GM21381 (cell line): ENCODE measurements around the gene LIN37.
"Not testable (repeated sequence)": the region's sequence is repeated elsewhere in the genome, so short reads cannot be mapped to it uniquely, and the experiment has no call there.

ENCODE experiments used
- ATAC-seq: cut with Tn5 transposase; IDR thresholded peaks from one replicate; pipeline ENCODE4 v1.9.1; 2021; ENCODE audit warnings: mild to moderate bottlenecking, moderate library complexity; ENCODE audit not compliant: unreplicated experiment

The LIN37 gene

DNA sequence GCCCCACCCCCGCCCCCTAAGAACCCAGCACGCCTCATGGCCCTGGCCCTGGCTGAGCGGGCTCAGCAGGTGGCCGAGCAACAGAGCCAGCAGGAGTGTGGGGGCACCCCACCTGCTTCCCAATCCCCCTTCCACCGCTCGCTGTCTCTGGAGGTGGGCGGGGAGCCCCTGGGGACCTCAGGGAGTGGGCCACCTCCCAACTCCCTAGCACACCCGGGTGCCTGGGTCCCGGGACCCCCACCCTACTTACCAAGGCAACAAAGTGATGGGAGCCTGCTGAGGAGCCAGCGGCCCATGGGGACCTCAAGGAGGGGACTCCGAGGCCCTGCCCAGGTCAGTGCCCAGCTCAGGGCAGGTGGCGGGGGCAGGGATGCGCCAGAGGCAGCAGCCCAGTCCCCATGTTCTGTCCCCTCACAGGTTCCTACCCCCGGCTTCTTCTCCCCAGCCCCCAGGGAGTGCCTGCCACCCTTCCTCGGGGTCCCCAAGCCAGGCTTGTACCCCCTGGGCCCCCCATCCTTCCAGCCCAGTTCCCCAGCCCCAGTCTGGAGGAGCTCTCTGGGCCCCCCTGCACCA, 38.9 kb downstream of the LIN37 start:
- no peak for ATAC-seq

DNA sequence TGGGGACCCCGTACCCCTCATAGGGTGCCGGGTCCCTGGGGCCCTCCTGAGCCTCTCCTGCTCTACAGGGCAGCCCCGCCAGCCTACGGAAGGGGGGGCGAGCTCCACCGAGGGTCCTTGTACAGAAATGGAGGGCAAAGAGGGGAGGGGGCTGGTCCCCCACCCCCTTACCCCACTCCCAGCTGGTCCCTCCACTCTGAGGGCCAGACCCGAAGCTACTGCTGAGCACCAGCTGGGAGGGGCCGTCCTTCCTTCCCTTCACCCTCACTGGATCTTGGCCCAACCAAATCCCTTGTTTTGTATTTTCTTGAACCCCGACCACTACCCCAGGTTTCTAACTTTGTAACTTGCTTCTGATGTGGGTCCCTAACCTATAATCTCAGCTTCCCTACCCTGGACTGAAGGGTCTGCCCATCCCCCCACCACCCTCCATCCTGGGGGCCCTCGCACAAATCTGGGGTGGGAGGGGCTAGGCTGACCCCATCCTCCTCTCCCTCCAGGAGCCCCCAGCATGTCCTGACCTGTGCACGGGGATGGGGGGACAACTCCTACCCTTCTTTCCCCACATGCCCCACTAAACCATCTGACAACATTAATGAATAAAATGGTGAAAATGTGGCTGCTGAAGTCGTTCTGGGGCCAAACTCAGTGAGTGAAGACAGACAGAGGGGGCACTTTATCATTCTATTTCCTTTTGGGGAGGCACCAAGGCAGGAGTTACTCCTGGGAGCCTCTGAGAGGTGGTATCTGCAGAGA, 40.0 kb downstream of the LIN37 start:
- ATAC-seq, result no peak

DNA sequence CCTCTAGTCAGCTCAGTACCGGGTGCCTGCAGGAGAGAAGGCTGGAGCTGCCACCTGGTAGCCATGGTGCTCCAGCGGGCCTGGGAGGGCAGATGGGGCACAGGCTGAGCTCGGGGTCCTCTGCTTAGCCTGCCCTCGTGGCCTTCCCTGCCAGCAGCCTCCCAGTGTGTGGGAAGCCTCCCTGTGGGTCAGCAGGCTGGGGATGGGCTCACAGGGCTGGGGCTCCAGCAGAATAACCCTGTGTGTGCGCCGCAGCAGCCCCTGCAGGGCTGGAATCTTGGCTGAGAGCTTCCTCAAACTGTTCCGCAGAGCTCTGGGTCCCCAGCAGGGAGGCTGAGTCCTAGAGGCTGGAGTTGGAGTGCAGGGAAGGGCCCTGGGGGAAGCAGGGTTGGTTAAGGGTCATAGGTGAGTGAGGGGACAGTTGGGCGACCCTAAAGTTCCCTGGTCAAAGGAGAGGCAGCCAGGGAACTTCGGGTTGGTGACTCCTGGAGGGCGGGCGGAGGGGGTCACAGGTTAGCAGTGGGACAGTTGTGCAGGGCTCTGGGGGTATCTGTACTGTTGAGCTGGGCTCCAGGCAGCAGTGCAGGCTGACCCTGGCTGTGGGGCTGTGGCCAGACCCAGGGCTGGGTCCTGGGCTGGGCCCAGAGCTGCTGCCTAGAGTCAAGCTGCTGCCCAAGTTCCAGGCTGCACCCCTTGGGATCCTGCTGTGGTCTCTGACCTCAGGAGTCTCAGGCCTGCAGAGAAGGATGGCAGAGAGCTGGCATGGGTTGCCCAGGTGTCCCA, 41.0 kb downstream of the LIN37 start:
- no peak for ATAC-seq

DNA sequence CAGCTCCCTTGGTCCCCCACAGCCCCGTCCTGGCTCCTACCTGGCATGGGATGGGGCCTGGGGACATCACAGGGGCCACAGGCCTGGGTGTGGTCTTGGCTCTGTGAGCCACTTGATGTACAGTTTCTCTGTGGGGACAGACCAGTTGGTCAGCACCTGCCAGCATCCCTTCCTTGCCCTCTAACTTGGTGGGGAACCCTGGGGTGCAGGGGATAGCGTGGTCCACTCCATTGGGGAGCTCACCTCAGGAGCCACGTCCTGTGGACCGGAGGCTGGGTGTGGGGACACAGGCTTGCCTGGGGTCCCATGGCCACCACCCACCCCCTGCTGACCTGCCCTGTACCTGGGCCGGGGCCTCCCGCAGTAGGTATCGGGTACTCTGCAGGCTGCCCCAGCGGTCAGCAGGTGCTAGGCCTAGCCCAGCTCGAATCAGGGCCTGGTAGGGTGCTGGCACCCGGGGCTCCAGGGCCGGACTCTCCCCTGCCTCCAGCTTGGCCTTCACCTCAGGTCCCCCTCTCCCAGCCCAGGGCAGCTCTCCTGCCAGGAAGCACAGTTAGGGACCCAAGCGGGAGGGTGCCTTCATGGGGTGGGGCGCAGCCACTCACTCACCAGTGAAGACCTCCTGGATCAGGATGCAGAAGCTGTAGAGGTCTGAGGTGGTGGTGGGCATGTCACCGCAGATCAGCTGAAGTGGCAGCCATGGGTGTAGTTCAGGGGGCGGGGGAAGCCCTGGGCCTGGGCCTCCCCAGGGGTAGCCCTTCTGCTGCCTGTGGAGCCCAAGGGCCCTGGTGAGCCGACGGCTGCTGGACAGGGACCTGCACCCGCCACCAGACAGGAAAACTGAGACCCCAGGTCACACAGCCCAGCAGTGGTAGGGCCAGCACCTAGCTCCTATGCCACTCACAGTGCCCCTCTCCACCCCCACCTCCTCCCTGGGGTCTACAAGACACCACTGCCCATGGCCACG, 41.9 kb downstream of the LIN37 start:
- ATAC-seq, result no peak

DNA sequence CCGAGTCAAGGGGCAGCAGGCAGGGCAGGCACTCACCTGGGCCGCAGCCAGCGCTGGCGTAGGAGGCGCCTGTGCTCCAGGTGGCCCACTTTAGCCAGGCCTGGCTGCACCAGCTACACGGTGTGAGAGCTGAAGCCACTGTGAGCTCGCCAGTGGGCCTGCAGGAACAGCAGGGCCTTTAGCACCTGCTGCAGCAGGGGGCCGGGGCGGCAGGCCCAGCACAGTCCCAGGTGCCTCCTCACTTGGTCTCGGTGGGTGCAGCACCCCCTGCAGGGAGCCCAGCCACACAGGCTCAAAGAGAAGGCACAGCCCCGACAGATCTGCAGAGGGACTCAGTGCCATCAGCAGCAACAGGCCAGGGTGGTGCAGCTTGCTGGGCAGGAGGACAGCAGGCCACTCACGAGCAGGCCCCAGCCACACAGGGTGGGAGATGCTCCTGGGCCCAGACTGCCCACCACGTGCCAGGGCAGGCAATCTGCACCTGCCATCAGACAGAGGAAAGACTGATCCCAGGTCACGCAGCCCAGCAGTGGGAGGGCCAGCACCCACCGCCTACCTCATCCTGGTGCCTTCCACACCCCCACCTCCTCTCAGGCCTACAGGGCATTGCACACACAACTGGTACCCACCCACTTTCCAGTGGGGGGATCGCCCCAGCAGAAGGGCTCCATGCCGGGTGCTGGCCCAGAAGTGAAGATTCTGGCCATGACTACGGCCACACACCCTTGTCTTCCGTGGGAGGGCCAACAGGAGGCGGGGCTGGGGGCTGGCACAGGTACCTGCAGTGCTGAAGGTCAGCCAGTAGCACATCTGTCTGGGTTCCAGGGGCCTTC, 42.8 kb downstream of the LIN37 start:
- ATAC-seq, result no peak

DNA sequence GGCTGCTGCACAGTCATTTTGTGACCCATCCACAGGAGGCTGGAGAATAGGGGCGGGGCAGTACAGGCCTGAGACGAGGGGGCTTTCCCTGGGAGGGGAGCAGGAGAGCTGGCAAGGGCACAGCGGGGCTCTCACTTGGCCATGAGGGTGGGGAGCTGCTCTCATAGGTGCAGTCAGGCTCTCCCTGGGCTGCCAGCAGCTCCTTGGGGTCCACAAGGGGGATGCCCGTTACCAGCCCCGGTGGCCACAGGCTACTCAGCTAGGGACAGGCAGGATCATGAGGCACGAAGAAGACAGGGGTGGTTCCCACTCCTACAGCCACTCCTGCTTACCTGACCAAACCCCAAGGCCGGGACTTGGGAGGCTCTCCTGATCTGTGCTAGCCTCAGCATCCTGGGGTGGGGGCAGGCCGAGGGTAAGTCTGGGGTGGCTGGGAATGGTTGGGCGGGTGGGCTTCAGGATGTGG, 43.5 kb downstream of the LIN37 start:
- no peak for ATAC-seq

DNA sequence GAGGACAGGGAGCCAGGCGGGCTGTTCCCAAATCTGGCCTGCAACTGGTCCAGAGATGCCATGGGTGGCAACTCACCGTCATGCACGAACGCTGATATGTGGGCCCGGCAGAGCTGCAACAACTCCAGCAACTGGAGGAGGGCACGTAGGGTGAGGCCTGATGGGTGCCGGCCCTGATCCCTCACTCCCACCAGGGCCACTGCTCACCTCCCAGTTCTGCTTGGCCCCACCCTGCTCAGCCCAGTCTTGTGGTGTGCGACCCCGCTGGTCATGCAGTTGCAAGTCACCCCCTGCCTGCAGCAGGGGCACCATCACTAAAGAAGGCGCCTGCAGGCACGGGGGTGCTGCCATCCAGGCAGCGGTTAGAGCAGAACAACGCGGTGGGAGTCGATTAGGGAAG, 43.9 kb downstream of the LIN37 start:
- ATAC-seq, result no peak

DNA sequence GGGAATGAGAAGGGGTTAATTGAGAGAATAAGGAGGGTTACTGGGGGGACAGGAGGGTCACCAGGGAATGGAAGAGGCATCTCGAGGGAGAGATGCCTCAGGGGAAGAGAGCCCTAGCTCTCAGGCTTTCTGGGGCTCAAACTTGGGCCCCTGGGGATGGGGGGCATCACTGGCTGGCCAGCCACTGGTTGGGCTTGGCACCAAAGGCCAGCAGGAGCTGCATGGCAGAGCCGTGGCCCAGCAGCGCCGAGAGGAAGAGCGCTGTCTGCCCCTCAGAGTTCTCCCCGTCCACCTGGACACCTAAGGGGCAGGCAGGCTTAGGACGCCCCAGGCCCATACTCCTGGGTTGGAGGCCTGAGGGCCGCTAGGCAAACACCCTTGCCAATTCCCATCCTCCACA, 44.5 kb downstream of the LIN37 start:
- no peak for ATAC-seq

DNA sequence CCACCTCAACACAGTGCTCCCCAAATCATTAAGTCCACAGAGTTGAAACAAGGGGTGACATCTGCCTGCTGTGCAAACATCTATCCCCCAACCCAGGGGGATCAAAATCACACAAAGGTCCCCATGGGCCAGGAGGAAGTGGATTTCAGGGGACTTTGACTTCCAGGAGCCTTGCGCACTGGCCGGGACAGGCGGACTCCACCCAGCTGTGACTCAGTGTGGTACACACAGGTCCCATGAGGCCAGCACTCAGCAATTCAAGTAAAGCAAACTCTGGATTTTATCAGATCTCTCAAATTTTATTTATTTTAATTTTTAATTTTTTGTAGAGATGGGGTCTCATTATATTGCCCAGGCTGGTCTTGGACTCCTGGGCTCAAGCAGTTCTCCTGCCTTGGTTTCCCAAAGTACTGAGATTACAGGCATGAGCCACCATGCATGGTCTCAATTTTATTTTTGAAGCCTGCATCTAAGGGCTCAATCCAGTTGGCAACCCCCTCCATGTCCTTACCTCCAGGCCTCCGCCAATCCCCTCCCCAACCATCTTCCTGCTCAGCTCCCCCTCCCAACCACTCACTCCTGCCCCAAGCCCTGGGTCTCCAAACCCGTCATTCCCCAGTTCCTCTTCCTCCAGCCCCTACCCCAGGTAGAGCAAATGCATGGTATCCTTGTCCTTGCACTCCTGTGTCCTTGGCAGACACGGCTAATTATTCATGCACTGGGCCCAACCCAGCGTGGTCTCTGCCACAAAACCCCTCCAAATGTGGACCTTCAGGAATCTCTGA, 45.2 kb downstream of the LIN37 start:
- ATAC-seq, result no peak

DNA sequence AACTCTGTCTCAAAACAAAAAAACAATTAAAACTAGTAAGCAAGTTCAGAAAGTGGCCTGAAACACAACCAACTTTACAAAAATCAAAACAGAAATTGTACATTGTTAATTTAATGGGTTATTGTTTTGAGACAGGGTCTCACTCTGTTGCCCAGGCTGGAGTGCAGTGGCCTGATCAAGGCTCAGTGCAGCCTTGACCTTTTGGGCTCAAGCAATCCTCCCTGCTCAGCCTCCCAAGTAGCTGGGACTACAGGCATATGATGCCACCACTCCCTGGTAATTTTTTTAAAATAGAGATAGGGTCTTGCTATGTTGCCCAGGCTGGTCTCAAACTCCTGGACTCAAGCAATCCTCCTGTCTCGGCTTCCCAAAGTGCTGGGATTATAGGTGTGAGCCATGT, 47.2 kb downstream of the LIN37 start:
- not testable (repeated sequence) for ATAC-seq

DNA sequence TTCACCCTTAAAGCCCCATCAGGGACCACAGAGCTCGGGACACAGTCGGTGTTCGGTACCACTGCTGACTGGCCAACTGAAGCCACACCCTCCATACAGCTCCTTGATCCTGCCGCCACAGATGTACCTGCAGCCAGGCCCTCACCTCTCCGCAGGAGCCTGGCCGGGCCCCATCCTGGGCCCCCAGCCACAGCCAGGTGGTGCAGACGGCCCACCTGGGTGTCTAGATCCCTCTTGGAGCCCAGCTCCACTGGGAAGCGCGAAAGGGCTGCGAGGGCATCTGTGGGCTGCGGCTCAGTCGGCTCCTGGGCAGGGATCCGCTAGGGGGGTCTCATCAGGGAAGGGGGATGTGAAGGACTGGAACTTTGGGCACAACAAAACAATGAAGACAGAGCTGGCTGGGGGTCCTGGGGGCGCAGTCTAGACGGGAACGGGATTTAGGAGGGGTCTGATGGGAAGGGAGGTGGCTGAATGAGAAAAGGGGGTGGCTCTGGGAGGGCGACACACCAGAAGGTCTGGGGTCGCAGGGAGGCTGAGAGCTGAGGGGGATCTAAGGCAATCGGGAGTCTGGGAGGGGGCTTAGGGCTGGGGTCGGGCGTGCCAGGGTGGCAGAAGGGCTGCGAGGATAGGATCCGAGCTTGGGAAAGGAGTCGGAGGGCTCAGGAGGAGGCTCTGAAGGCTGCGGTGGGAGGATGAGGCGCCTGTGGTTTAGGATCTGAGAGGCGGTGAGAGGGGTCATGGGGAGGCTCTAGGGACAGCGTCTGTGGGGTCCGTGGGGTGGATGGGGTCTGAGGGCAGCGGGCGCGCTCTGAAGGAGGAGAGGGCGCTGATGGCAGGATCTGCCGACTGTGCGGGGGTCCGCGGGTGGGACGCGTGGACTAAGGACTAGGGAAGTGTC, 48.5 kb downstream of the LIN37 start:
- no peak for ATAC-seq

DNA sequence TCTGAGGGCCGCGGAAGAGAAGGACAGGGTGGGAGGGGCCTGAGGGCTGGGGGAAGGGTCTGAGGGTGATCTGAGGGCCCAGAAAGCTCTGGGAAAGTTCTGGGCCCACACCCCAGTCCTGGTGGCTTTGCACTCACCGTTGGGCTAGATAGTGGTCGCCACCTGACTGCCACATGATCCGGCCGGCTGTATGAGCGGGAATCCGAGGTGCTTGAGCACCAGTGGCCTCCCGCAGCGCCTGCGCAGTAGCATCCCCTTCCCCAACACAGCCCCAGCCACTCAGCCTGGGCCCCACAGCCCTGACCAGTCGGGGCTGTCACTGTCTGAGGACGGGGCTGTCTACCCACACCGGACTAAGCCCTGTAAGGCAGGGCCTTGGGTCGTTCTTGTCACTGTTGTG, 49.3 kb downstream of the LIN37 start:
- no peak for ATAC-seq

DNA sequence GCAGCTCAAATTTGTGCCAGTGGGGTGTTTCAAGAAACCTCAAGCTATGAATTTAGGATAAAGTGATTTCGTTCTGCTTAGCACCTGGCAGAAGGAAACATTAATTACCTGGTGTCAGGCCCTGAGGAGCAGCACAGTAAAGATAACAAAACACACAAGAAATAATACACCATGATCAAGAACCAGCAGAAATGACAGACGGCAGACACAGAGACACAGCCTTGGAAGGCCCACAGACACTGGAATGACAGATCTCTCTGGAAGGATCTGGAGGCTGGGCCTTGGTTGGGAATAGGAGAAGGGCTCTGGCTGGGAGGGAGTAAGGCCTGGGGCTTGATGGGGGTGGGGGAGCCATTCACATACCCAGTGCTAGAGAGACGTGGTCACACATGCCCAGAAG, 53.5 kb downstream of the LIN37 start:
- no peak for ATAC-seq
